ENCODE measurements around the gene TCP11L1.
A peak's percentile ranks its signal among the peaks of the same experiment; 100 is the strongest.
"Not testable (repeated sequence)": the region's sequence is repeated elsewhere in the genome, so short reads cannot be mapped to it uniquely, and the experiment has no call there.

TCP11L1 gene

GRCh38 chr11:33064866-33065265 lies 25.5 kb downstream of the TCP11L1 start:
- DNase-seq (ENCODE audit: low read depth in 2 of 2), result no peak

DNA sequence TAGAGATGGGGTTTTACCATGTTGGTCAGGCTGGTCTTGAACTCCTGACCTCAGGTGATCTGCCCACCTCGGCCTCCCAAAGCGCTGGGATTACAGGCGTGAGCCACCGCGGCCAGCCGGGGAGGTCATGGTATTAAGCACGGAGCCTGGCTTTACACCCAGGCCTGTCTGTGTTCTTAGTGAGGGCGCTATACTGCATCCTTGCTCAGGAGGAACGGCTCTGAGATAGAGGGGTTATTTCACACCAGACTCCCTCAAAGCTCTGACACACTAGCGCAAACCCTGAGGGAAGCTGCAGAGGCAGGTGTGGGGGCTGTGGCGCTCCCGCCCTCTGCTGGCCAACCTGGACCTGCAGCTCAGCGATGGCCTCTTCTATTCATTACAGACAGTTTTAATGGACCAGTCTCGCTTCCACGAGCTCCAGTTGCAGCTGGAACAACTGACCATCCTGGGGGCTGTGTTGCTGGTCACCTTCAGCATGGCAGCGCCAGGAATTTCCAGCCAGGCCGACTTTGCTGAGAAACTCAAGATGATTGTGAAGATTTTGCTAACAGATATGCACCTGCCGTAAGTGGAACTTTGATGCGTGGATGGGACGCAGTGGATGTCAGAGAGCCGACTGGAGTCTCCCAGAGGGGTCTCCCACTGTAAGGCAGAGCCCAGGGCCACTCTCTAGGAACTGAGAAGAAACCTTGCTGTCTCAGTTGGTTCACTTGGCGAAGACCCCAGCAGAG lies 26.2 kb downstream of the TCP11L1 start:
- DNase-seq (ENCODE audit: low read depth in 2 of 2), result peak; percentile 31 to 37

DNA sequence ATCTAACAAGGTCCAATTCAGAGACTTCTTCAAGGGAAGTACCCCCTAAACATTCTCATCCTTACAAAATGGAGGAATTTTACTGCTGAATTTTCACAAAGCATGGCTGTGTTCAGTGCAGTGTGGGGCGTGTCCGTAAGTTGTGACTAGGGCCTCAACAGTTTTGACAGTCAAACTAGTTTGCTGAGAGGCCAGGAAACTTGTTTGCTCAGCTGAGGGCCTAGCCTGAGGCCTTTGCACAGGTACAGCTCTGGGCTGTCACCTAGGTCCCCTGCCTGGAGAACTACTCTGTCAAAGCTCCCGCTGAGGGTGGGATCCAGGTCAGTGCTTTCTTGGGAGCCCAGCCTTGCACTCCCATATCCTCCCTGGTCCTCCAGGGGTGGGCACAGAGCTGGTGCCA lies 27.9 kb downstream of the TCP11L1 start:
- no peak for DNase-seq (ENCODE audit: low read depth in 2 of 2)

GRCh38 chr11:33068611-33069340 lies 29.4 kb downstream of the TCP11L1 start:
- no peak for DNase-seq (ENCODE audit: low read depth in 2 of 2)

DNA sequence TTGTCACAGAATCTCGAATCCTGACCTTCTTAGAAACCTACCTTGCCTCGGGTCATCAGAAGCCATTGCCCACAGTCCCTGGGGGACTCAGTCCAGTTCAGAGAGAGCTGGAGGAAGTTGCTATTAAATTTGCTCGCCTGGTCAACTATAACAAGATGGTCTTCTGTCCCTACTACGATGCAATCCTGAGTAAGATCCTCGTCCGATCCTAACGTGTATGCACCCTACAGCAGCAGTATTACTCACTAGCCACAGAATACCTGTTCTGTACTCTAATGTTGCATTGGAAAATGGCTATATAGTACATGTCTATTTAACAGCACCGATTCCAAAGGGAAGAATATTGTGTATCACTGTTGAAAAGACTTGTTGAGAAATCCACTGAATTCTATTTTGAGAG lies 33.1 kb downstream of the TCP11L1 start:
- no peak for DNase-seq (ENCODE audit: low read depth in 2 of 2)

DNA sequence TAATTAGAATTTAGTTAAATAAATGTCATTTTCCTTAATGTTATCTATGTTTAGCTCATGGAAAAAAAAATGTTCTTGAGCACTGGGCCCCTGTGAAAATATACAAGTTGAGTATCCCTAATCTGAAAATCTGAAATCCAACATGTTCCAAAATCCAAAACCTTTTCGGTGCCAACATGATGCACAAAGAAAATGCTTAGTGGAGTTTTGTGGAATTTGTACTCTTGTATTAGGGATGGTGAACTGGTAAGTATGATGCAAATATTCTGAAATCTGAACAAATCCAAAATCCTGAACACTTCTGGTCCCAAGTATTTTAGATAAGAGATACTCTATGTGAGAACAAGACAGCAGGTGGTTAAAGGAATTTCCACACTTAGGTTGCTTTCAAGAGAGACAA lies 44.5 kb downstream of the TCP11L1 start:
- DNase-seq (ENCODE audit: low read depth in 2 of 2), result no peak

DNA sequence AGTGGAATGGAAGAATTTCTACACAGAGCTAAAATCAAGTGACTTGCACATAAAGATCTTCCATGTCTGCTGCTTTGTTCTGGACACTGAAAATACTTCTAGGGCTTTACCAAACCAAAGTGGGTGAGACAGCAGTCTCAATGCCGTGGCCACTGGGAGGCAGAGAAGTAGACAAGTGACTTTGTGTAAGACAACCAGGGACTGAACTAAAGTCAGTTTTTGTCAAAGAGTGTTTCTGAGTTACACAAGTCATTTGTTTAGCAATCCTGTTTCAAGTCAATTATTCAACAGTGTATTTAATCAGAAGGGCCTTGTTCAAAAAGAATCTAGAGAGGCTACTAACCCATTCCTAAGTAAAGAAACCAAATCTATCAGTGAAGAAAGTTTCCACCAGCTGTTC lies 46.6 kb downstream of the TCP11L1 start:
- DNase-seq (ENCODE audit: low read depth in 2 of 2), result no peak

DNA sequence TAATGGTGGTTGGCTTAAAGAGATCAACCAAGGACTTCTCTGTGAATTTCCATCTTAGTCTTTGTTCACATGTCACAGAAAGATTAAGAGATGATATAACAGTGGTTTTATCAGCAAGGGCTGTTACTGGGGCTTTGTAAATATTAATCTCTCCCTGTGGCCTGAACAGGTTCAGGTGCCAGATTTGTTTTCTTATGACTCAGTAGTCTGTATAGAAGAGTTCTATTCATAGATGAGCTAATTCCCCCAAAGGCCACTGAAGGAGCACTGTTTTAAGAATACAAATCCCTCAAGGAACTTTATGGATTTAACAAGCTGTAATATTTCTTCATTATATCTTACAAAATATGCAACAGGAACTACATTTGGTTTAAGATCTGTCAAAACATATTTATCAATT lies 50.4 kb downstream of the TCP11L1 start:
- DNase-seq (ENCODE audit: low read depth in 2 of 2), result no peak

GRCh38 chr11:33094157-33094556 lies 54.8 kb downstream of the TCP11L1 start:
- no peak for DNase-seq (ENCODE audit: low read depth in 2 of 2)

GRCh38 chr11:33103836-33104235 lies 64.5 kb downstream of the TCP11L1 start:
- DNase-seq (ENCODE audit: low read depth in 2 of 2), result no peak

DNA sequence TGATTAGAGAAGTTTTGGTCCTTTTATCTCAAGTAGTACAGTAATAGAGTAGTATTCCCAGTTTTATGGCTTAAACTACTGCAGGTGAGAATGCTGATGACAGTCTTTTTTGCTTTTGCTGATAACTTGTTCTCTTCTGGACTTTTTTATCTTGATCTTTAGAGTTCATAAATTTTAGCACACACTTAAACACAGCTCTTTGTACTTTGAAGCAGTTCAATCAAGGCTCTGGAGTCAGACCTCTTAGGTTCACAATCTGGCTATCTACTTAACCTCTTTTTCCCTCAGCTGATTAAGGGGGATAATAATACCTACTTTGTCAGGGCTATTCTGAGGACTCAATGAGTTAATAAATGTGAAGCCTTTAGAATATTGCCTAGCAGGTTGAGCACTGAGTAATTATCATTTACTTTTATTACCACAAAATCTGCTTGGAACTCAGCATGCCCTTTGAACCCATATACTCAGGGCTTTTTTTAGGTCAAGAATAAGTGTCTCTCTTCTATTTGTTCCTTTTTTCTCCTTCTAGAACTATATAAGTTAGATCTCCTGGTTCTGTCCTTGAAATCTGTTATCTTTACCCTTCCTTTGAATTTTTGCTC lies 70.0 kb downstream of the TCP11L1 start:
- no peak for DNase-seq (ENCODE audit: low read depth in 2 of 2)

DNA sequence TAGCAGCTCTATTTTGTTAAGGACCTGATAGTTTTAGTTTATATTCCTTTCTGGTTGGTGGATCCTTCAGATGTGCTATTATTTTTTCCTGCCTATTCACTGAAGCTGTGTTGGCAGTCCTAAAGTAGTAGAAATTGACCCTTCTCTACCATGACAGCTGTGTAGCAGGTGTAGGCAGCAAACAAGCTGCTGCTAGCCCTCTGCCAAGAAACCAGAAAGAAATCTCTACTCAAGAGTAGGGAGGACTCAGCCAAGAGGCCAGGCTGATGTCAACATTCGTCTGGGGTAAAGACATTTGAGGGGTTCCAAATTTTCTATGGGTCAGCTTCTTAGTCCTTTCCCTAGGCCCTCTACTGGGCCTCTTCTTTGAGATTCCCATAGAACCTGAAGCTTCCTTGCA lies 70.7 kb downstream of the TCP11L1 start:
- DNase-seq (ENCODE audit: low read depth in 2 of 2), result no peak

DNA sequence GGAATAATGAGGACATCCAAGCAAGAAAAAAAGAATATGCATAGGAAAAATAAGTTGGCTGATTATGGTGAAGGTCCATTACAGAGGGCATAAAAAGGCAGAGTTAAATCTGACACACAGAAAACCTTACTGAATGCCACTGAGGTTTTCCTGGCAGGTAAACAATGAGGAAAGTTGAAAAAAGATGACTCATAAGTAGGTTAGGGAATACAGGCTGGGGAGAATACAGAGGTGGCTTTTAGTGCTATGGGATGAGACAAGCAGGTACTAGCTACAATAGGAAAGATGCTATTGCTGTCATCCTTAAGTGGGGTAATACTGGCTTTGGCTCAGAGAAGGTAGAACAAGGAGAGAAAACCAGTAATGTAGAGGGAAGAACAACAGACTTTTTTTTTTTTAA lies 77.2 kb downstream of the TCP11L1 start:
- DNase-seq (ENCODE audit: low read depth in 2 of 2), result no peak

GRCh38 chr11:33122696-33123095 lies 83.3 kb downstream of the TCP11L1 start:
- not testable (repeated sequence) for DNase-seq (ENCODE audit: low read depth in 2 of 2)
